ENCODE results near the gene PHF10.
A peak's percentile ranks its signal among the peaks of the same experiment; 100 is the strongest.

Gene PHF10

DNA sequence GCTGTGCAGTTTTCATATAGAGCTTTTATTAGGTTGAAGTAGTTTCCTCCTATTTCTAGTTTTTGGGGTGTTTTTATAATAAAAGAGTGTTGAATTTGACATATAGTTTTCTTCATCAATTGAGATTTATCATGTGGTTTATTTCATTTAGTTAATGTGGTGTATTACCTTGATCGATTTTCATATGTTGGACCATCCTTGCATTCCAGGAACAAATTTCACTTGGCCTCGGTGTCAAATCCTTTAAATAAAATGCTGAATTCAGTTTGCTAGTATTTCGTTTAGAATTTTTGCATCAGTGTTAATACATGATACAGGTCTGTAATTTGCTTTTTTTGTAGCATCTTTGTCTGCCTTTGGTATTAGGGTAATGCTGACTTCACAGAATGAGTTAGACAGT, 21.1 kb upstream of the PHF10 start:
- Histone ChIP-seq H3K27me3 (ENCODE audit: insufficient read depth, low read length) (peaks cover 8% of the 10 kb centered on the region; the same call in 1 of the 2 replicates), H3K9me3 (ENCODE audit: insufficient read depth, low read depth, low read length) (no peaks in the 10 kb centered on the region), H3K9ac (ENCODE audit: low read depth, low read length) (no peak overlapping the region), H3K4me1 (ENCODE audit: insufficient read depth, low read length) (peaks cover 9% of the 10 kb centered on the region; the same call in 1 of the 2 replicates), H3K4me3 (ENCODE audit: low read length) (no peak overlapping the region), H3K27ac (ENCODE audit: low read depth, low read length) (no peak overlapping the region), H3K36me3 (ENCODE audit: insufficient read depth, low read length) (no peaks in the 10 kb centered on the region)
- 93% methylated on average over 3 of the region's 3 CpGs for WGBS

DNA sequence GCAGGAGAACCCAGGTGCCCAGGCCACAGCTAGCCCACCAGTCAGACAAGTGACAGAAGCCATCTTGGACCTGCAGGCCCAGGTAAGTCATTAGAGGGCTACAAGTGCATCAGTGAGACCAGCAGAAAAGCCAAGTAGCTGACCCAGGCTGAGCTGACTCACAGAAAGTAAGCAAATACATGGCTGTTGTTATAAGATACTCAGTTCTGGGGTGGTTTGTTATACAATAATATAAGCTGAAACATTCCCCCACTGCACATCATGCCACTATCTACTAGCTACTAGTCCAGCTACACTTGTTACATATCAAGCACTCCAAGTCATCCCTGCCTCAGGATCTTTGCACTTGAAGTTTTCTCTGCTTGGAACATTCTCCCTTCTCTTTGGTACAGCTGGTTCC, 17.0 kb upstream of the PHF10 start:
- Histone ChIP-seq H3K27me3 (ENCODE audit: insufficient read depth, low read length) (peaks cover 8% of the 10 kb centered on the region; the same call in 1 of the 2 replicates), H3K4me1 (ENCODE audit: insufficient read depth, low read length) (0 out of 2 replicates have a peak, but pooled peaks cover 6% of the 10 kb centered on the region), H3K9ac (ENCODE audit: low read depth, low read length) (no peak overlapping the region), H3K27ac (ENCODE audit: low read depth, low read length) (no peak overlapping the region), H3K9me3 (ENCODE audit: insufficient read depth, low read depth, low read length) (no peaks in the 10 kb centered on the region), H3K36me3 (ENCODE audit: insufficient read depth, low read length) (no peaks in the 10 kb centered on the region), H3K4me3 (ENCODE audit: low read length) (no peak overlapping the region)

GRCh38 chr6:169738976-169739529, 14.8 kb upstream of the PHF10 start:
- H3K36me3 ChIP-seq (ENCODE audit: insufficient read depth, low read length): no peaks in the 10 kb centered on the region
- H3K9ac ChIP-seq (ENCODE audit: low read depth, low read length): no peak overlapping the region
- H3K4me1 ChIP-seq (ENCODE audit: insufficient read depth, low read length): 0 out of 2 replicates have a peak, but pooled peaks cover 6% of the 10 kb centered on the region
- H3K27ac ChIP-seq (ENCODE audit: low read depth, low read length): no peak overlapping the region
- H3K9me3 ChIP-seq (ENCODE audit: insufficient read depth, low read depth, low read length): no peaks in the 10 kb centered on the region
- WGBS: 97% methylated on average over 2 of the region's 2 CpGs
- H3K4me3 ChIP-seq (ENCODE audit: low read length): no peak overlapping the region
- peaks cover 2% of the 10 kb centered on the region; the same call in 1 of the 2 replicates for H3K27me3 ChIP-seq (ENCODE audit: insufficient read depth, low read length)

GRCh38 chr6:169738204-169738975, 14.1 kb upstream of the PHF10 start:
- Histone ChIP-seq H3K27me3 (ENCODE audit: insufficient read depth, low read length) (no peaks in the 10 kb centered on the region), H3K27ac (ENCODE audit: low read depth, low read length) (no peak overlapping the region), H3K9ac (ENCODE audit: low read depth, low read length) (no peak overlapping the region), H3K36me3 (ENCODE audit: insufficient read depth, low read length) (no peaks in the 10 kb centered on the region), H3K4me3 (ENCODE audit: low read length) (no peak overlapping the region), H3K9me3 (ENCODE audit: insufficient read depth, low read depth, low read length) (no peaks in the 10 kb centered on the region), H3K4me1 (ENCODE audit: insufficient read depth, low read length) (0 out of 2 replicates have a peak, but pooled peaks cover 6% of the 10 kb centered on the region)
- 79% methylated on average over 9 of the region's 9 CpGs for WGBS

GRCh38 chr6:169729961-169730360, 5.7 kb upstream of the PHF10 start:
- Histone ChIP-seq H3K36me3 (ENCODE audit: insufficient read depth, low read length) (no peaks in the 10 kb centered on the region), H3K9me3 (ENCODE audit: insufficient read depth, low read depth, low read length) (no peaks in the 10 kb centered on the region), H3K4me1 (ENCODE audit: insufficient read depth, low read length) (peaks cover 12% of the 10 kb centered on the region), H3K27ac (ENCODE audit: low read depth, low read length) (no peak overlapping the region), H3K27me3 (ENCODE audit: insufficient read depth, low read length) (no peaks in the 10 kb centered on the region), H3K4me3 (ENCODE audit: low read length) (no peak overlapping the region), H3K9ac (ENCODE audit: low read depth, low read length) (no peak overlapping the region)

- H3K9ac ChIP-seq (ENCODE audit: low read depth, low read length): no peak overlapping the region
- H3K27me3 ChIP-seq (ENCODE audit: insufficient read depth, low read length): no peaks in the 10 kb centered on the region; the same call in 1 of the 2 replicates
- H3K4me3 ChIP-seq (ENCODE audit: low read length): no peak overlapping the region
- H3K4me1 ChIP-seq (ENCODE audit: insufficient read depth, low read length): peaks cover 20% of the 10 kb centered on the region
- no peaks in the 10 kb centered on the region for H3K9me3 ChIP-seq (ENCODE audit: insufficient read depth, low read depth, low read length)
- no peak overlapping the region for H3K27ac ChIP-seq (ENCODE audit: low read depth, low read length)
- no peaks in the 10 kb centered on the region for H3K36me3 ChIP-seq (ENCODE audit: insufficient read depth, low read length)
Observed at GRCh38 chr6:169726963-169727362, 2.7 kb upstream of the PHF10 start.

- no CpG with 5 or more reads among the region's 1 CpG for WGBS
- peak overlapping the region; percentile 98; the same call in 1 of the 2 replicates for H3K9ac ChIP-seq (ENCODE audit: low read depth, low read length)
- no peaks in the 10 kb centered on the region; the same call in 1 of the 2 replicates for H3K27me3 ChIP-seq (ENCODE audit: insufficient read depth, low read length)
- H3K4me3 ChIP-seq (ENCODE audit: low read length): peak overlapping the region; percentile 91
- peaks cover 29% of the 10 kb centered on the region for H3K4me1 ChIP-seq (ENCODE audit: insufficient read depth, low read length)
- no peaks in the 10 kb centered on the region for H3K9me3 ChIP-seq (ENCODE audit: insufficient read depth, low read depth, low read length)
- H3K27ac ChIP-seq (ENCODE audit: low read depth, low read length): no peak overlapping the region
- H3K36me3 ChIP-seq (ENCODE audit: insufficient read depth, low read length): no peaks in the 10 kb centered on the region
Observed at GRCh38 chr6:169726049-169726400, 1.7 kb upstream of the PHF10 start.

DNA sequence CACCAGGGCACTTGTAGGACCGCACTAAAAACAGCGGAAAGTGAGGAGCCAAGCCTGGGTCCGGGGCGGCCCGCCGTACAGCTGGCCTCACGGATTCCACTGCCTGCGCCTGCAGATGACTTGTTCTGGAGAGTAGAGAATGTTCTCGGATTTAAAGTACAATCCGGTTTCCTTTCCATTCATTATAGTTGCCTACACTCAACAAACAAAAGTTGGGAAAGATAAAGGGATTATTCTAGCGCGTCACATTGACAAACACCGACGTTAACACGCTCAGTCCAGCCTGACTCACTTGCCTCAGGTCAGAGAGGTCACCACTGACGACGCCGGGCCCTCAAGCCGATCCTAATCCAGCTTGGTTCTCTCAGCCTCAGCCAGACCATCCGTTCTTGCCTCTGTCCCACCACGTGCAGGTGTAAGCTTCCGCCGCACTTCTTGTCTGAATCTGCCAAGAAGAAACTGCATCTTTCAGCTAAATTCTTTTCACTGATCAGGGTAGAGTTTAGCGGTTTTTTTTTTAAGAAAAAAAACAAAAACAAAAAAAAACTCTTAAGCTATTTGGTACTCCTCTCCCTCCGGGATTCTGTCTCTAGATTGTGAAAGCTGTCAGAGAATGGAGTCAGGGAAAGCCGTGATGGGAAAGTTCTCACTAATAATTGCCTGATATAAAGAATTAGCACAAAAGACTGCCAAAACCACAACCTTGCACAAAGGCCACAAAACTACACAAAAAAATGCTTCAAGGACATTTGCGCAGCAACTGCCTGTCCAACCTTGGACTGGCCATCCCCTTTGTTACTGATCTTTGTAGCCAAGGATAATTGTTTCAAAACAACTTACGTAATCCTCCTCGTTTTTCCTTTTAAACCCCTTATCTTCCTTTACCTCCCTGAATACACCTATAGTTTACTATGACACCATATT, 1.1 kb upstream of the PHF10 start:
- peak overlapping the region; percentile 98 for H3K9ac ChIP-seq (ENCODE audit: low read depth, low read length)
- H3K4me3 ChIP-seq (ENCODE audit: low read length): peak overlapping the region; percentile 91
- H3K9me3 ChIP-seq (ENCODE audit: insufficient read depth, low read depth, low read length): no peaks in the 10 kb centered on the region
- H3K27ac ChIP-seq (ENCODE audit: low read depth, low read length): peak overlapping the region; percentile 98
- 16% methylated on average over 26 of the region's 29 CpGs for WGBS
- H3K27me3 ChIP-seq (ENCODE audit: insufficient read depth, low read length): no peaks in the 10 kb centered on the region; the same call in 1 of the 2 replicates
- peaks cover 4% of the 10 kb centered on the region; the same call in 1 of the 2 replicates for H3K36me3 ChIP-seq (ENCODE audit: insufficient read depth, low read length)
- peaks cover 29% of the 10 kb centered on the region for H3K4me1 ChIP-seq (ENCODE audit: insufficient read depth, low read length)

- Histone ChIP-seq H3K27me3 (ENCODE audit: insufficient read depth, low read length) (no peaks in the 10 kb centered on the region; the same call in 1 of the 2 replicates), H3K9me3 (ENCODE audit: insufficient read depth, low read depth, low read length) (no peaks in the 10 kb centered on the region), H3K27ac (ENCODE audit: low read depth, low read length) (peak overlapping the region; percentile 85; the same call in 1 of the 2 replicates), H3K4me1 (ENCODE audit: insufficient read depth, low read length) (peaks cover 29% of the 10 kb centered on the region), H3K9ac (ENCODE audit: low read depth, low read length) (peak overlapping the region; percentile 76), H3K36me3 (ENCODE audit: insufficient read depth, low read length) (peaks cover 11% of the 10 kb centered on the region), H3K4me3 (ENCODE audit: low read length) (peak overlapping the region; percentile 52)
- under 1% methylated on average over 85 of the region's 89 CpGs for WGBS
Observed at GRCh38 chr6:169723991-169724493, 258 bp downstream of the PHF10 start.

DNA sequence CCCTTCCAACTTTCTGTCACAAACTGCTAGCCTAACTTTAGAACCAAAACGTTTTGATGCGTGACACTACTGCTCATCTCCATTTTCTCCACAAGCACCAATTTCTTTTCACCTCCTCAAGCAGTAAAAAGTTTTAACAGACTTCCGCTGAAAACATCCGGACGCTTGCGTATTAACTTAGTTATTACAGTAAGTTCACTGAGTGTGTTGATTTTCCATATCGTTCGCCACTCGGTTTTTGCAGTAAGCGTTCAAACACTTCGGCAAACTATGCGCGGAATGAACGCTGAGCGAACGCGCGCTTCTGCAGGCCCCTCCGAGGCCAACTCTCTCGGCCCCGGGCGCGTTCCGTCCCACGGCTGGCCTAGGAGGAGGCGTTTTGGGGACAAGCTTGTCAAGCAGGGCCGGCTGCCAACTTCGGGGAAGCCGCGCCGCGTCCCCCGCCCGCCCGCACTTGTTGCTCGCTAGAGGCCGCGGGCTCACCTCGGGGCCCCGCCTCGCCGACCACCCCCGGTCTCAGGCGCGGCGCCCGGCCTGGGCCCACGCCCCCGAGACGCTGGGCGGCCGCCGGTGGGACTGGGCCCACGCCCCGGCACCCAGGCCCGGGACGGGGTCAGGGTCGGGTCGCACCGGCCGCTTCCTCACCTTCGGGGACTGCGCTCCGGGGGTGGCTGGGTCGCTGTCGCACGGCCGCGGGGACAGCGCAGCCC, 945 bp downstream of the PHF10 start:
- Histone ChIP-seq H3K4me1 (ENCODE audit: insufficient read depth, low read length) (peaks cover 29% of the 10 kb centered on the region), H3K9me3 (ENCODE audit: insufficient read depth, low read depth, low read length) (no peaks in the 10 kb centered on the region), H3K27ac (ENCODE audit: low read depth, low read length) (peak overlapping the region; percentile 60; the same call in 1 of the 2 replicates), H3K9ac (ENCODE audit: low read depth, low read length) (peak overlapping the region; percentile 57), H3K27me3 (ENCODE audit: insufficient read depth, low read length) (no peaks in the 10 kb centered on the region; the same call in 1 of the 2 replicates), H3K36me3 (ENCODE audit: insufficient read depth, low read length) (peaks cover 16% of the 10 kb centered on the region), H3K4me3 (ENCODE audit: low read length) (peak overlapping the region; percentile 81)
- under 1% methylated on average over 70 of the region's 70 CpGs for WGBS
